Liver (tissue), 3 donors: ENCODE measurements around the gene DRD4.

Source experiments
- CTCF ChIP-seq: fragments of 150-350 bp; IDR thresholded peaks from 2 replicates; pipeline ENCODE4 v1.5.1; 2017; ENCODE audit warnings: improper control_type of control experiment, low read depth, low read length; ENCODE audit not compliant: missing input control
- GABPA ChIP-seq, 2 donors: IDR thresholded peaks in 1 of 2; conservative IDR thresholded peaks in 1 of 2; 2 replicates each; pipeline ENCODE4 v1.6.1; 2016; ENCODE audit warnings: antibody characterized with exemption in 2 of 2, mild to moderate bottlenecking in 1 of 2, moderate library complexity in 1 of 2
- HNF4G ChIP-seq: IDR thresholded peaks from 2 replicates; pipeline ENCODE4 v1.6.1; 2016; ENCODE audit warnings: antibody characterized with exemption
- REST ChIP-seq: IDR thresholded peaks from 2 replicates; pipeline ENCODE4 v1.6.1; 2016; ENCODE audit warnings: antibody characterized with exemption, mild to moderate bottlenecking
- RXRA ChIP-seq, 2 donors: IDR thresholded peaks; 2 replicates each; pipeline ENCODE4 v1.6.1; 2017 to 2018; ENCODE audit warnings: antibody characterized with exemption in 2 of 2, mild to moderate bottlenecking in 1 of 2
- TAF1 ChIP-seq: conservative IDR thresholded peaks from 2 replicates; pipeline ENCODE4 v1.6.1; 2016; ENCODE audit warnings: antibody characterized with exemption, mild to moderate bottlenecking
- donor health status: healthy.
- donor health status: healthy.

GRCh38 chr11:590997-591396 lies 46.1 kb upstream of the DRD4 start:
- TF ChIP-seq TAF1 (no peak), CTCF (no peak), RXRA (IDR thresholded peaks at IDR 0.05) (no peak), HNF4G (no peak), GABPA (IDR thresholded peaks at IDR 0.05 in 1 of 2, conservative IDR thresholded peaks at IDR 0.05 in 1 of 2) (no peak), REST (no peak)
